ENCODE measurements around the gene MARCHF2.

MARCHF2 gene

GRCh38 chr19:8481616-8482015, 68.5 kb downstream of the MARCHF2 start:
- DNase-seq, result no peak

DNA sequence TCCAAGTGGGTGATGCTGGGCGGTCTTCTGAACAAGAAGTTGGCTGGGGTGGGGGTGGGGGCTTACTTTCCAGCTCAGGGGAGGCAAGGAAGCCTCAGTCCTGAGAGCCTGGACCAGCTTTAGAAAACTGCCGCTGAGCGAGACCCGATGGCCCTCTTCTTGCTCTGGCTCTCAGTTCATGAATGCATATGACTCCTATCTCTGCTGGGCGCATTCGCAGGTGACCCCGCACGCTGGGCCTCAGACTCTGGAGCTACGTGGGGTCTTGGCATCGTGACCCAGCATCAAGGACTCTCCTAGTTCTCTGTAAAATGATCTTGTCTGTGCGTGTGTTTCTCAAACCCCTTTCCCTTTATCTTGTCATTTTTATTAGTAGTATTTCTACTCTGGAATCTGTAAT, 69.6 kb downstream of the MARCHF2 start:
- no peak for DNase-seq

DNA sequence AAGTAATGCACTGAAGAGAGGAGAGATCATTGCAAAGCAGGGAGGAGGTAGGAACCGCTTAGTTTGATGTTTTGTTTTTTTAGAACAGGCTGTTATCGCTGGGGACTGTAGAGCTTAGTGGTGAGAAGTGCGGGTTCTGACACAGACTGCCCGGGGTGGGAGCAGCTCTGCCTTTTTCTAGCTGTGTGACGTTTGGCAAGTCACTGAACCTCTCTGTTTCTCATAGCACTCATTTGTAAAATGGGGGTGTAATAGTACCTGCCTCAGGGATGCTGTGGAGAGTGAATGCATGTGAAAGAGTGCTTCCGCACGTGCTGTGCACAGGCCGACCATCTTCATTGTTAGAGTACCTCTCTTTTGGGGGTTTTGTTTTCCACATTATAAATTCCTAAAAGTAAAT, 70.1 kb downstream of the MARCHF2 start:
- DNase-seq, result no peak

GRCh38 chr19:8484331-8484894, 71.3 kb downstream of the MARCHF2 start:
- peak; percentile 84 to 86 (median 86) for DNase-seq

GRCh38 chr19:8485561-8486371, 72.7 kb downstream of the MARCHF2 start:
- DNase-seq, result no peak

- DNase-seq, result no peak
Measured at GRCh38 chr19:8486661-8487136, 73.6 kb downstream of the MARCHF2 start.

GRCh38 chr19:8487137-8487851, 74.2 kb downstream of the MARCHF2 start:
- peak; percentile 88 to 93 (median 91) for DNase-seq

GRCh38 chr19:8488365-8488764, 75.3 kb downstream of the MARCHF2 start:
- DNase-seq, result peak in 1 of 3 donors; percentile 25
